IMR-90 (cell line): ENCODE measurements around the gene PFAS.

ENCODE experiments used
- BHLHE40 ChIP-seq: fragments of 150-350 bp; IDR thresholded peaks from 2 replicates; pipeline ENCODE4 v1.6.1; 2016; ENCODE audit warnings: mild to moderate bottlenecking, low read depth, low read length
- CHD1 ChIP-seq: IDR thresholded peaks from 2 replicates; pipeline ENCODE4 v1.6.1; 2012; ENCODE audit warnings: low read depth, low read length, improper control_type of control experiment
- MAFK ChIP-seq: IDR thresholded peaks from 2 replicates; pipeline ENCODE4 v1.6.1; 2012; ENCODE audit warnings: low read depth, low read length, improper control_type of control experiment
- MAZ ChIP-seq: IDR thresholded peaks from 2 replicates; pipeline ENCODE4 v1.6.1; 2012; ENCODE audit warnings: low read depth, mild to moderate bottlenecking, low read length, improper control_type of control experiment, moderate library complexity, borderline replicate concordance
- MXI1 ChIP-seq: IDR thresholded peaks from 2 replicates; pipeline ENCODE4 v1.6.1; 2012; ENCODE audit warnings: low read depth, mild to moderate bottlenecking, low read length, moderate library complexity, borderline replicate concordance
- NFE2L2 ChIP-seq: fragments of 150-350 bp; IDR thresholded peaks from 2 replicates; pipeline ENCODE4 v1.6.1; 2016; ENCODE audit warnings: low read depth, mild to moderate bottlenecking, low read length
- POLR2A ChIP-seq: IDR thresholded peaks from 2 replicates; pipeline ENCODE4 v1.6.1; 2012; ENCODE audit warnings: mild to moderate bottlenecking, low read depth, low read length
- RAD21 ChIP-seq: IDR thresholded peaks from 2 replicates; pipeline ENCODE4 v1.6.1; 2012; ENCODE audit warnings: low read length, improper control_type of control experiment
- RFX5 ChIP-seq: IDR thresholded peaks from 2 replicates; pipeline ENCODE4 v1.8.0; 2012; ENCODE audit warnings: low read depth, mild to moderate bottlenecking, low read length, moderate library complexity
- SMC3 ChIP-seq: fragments of 150-350 bp; IDR thresholded peaks from 2 replicates; pipeline ENCODE4 v1.6.1; 2016; ENCODE audit warnings: low read depth, mild to moderate bottlenecking, antibody characterized with exemption, low read length, moderate library complexity
- TF ChIP-seq, protein P1 (sequence below): fragments of 150-350 bp; IDR thresholded peaks from 2 replicates; pipeline ENCODE4 v1.6.1; 2017; ENCODE audit warnings: mild to moderate bottlenecking, antibody characterized with exemption, low read length, low read depth
- TF ChIP-seq, protein P2 (sequence below): conservative IDR thresholded peaks from 2 replicates; pipeline ENCODE4 v1.5.1; 2012; ENCODE audit warnings: mild to moderate bottlenecking, low read depth, low read length, improper control_type of control experiment
- TF ChIP-seq, protein P3 (sequence below): fragments of 150-350 bp; IDR thresholded peaks from 2 replicates; pipeline ENCODE4 v1.6.1; 2016; ENCODE audit warnings: low read depth, mild to moderate bottlenecking, low read length, moderate library complexity, borderline replicate concordance

DNA sequence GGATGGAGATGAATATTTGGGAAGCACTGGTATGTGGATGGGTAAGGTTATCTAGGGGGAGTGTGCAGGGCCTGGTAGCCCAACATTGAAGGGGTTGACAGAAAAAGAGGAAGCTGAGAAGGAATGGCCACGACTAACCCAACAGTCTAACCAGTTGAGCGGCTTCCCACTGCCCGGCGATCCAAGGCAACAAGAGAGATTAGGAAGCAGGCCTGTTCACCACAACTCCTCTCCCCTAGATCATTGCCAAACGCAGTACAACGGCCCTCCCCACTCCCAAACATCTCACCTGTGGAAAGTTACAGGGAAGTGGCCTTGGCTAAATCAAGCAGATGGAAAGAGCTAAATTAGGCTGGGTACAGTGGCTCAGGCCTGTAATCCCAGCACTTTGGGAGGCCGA, 28.2 kb downstream of the PFAS start:
- TF ChIP-seq MAZ, result no peak
- TF ChIP-seq, protein P1, sequence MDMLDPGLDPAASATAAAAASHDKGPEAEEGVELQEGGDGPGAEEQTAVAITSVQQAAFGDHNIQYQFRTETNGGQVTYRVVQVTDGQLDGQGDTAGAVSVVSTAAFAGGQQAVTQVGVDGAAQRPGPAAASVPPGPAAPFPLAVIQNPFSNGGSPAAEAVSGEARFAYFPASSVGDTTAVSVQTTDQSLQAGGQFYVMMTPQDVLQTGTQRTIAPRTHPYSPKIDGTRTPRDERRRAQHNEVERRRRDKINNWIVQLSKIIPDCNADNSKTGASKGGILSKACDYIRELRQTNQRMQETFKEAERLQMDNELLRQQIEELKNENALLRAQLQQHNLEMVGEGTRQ, result no peak
- TF ChIP-seq, protein P2, sequence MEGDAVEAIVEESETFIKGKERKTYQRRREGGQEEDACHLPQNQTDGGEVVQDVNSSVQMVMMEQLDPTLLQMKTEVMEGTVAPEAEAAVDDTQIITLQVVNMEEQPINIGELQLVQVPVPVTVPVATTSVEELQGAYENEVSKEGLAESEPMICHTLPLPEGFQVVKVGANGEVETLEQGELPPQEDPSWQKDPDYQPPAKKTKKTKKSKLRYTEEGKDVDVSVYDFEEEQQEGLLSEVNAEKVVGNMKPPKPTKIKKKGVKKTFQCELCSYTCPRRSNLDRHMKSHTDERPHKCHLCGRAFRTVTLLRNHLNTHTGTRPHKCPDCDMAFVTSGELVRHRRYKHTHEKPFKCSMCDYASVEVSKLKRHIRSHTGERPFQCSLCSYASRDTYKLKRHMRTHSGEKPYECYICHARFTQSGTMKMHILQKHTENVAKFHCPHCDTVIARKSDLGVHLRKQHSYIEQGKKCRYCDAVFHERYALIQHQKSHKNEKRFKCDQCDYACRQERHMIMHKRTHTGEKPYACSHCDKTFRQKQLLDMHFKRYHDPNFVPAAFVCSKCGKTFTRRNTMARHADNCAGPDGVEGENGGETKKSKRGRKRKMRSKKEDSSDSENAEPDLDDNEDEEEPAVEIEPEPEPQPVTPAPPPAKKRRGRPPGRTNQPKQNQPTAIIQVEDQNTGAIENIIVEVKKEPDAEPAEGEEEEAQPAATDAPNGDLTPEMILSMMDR, result no peak
- TF ChIP-seq RFX5, result no peak
- no peak for TF ChIP-seq BHLHE40
- TF ChIP-seq MXI1, result no peak
- TF ChIP-seq POLR2A, result no peak
- TF ChIP-seq CHD1, result no peak
- no peak for TF ChIP-seq NFE2L2
- TF ChIP-seq, protein P3, sequence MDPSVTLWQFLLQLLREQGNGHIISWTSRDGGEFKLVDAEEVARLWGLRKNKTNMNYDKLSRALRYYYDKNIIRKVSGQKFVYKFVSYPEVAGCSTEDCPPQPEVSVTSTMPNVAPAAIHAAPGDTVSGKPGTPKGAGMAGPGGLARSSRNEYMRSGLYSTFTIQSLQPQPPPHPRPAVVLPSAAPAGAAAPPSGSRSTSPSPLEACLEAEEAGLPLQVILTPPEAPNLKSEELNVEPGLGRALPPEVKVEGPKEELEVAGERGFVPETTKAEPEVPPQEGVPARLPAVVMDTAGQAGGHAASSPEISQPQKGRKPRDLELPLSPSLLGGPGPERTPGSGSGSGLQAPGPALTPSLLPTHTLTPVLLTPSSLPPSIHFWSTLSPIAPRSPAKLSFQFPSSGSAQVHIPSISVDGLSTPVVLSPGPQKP, result no peak
- no peak for TF ChIP-seq MAFK
- no peak for TF ChIP-seq SMC3
- TF ChIP-seq RAD21, result no peak
